ENCODE data around the gene UNCX. TPM values are rescaled to one million over a fixed set of nuclear protein-coding genes. Genes with fewer than 3 reads are reported as not detected.

UNCX gene
- not detected in 2 replicates for total RNA-seq (2014; rRNA removed; shearing (Covaris generic))

GRCh38 chr7:1232623-1233332 is at the start of gene UNCX:
UNCX (plus strand) TSS chr7:1232872; CDS start chr7:1233018, 146 bp downstream.

Other genes with a start within 250 kb of the UNCX start
- gene CYP2W1, start 249.7 kb upstream of the UNCX start, total RNA-seq (2014; rRNA removed; shearing (Covaris generic)): not detected in 2 replicates
- 1.7 and 1.8 TPM in 2 replicates for gene GPR146, start 188.3 kb upstream of the UNCX start, total RNA-seq (2014; rRNA removed; shearing (Covaris generic))
- gene GPER1, start 144.8 kb upstream of the UNCX start, total RNA-seq (2014; rRNA removed; shearing (Covaris generic)): 0.30 and 0.48 TPM in 2 replicates
- 28.4 and 29.2 TPM in 2 replicates for gene ZFAND2A, start 72.7 kb upstream of the UNCX start, total RNA-seq (2014; rRNA removed; shearing (Covaris generic))
- gene MICALL2, start 226.6 kb downstream of the UNCX start, total RNA-seq (2014; rRNA removed; shearing (Covaris generic)): 18.1 and 20.7 TPM in 2 replicates